Astrocyte (in vitro differentiated cells and primary cell): ENCODE results near the gene PRKD3.

Source experiments
- EZH2 ChIP-seq: IDR thresholded peaks from 2 replicates; pipeline ENCODE4 v1.6.1; 2012; ENCODE audit warnings: mild to moderate bottlenecking, low read length, inconsistent platforms; ENCODE audit not compliant: insufficient read depth
- TF ChIP-seq, protein P1 (sequence below): IDR thresholded peaks from 2 replicates; pipeline ENCODE4 v1.5.1; 2011; ENCODE audit warnings: low read depth, mild to moderate bottlenecking, inconsistent platforms, low read length, moderate library complexity; ENCODE audit not compliant: insufficient read depth

DNA sequence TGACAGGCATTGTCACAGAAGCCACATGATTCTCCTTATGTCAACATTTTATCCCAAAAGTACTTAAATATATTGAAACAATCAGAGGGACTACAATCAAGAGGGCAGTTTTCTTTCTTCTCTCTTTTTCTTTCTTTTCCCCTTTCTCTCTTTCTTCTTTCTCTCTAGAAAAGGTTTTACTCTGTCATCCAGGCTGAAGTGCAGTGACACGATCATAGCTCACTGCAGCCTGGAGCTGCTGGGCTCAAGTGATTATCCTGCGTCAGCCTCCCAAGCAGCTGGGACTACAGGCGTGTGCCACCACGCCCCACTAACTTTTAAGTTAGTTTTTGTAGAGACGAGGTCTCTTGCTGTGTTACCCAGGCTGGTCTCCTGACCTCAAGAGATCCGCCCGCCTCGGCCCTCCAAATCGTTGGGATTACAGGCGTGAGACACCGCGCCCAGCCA, 1.0 kb upstream of the PRKD3 start:
- TF ChIP-seq, protein P1, sequence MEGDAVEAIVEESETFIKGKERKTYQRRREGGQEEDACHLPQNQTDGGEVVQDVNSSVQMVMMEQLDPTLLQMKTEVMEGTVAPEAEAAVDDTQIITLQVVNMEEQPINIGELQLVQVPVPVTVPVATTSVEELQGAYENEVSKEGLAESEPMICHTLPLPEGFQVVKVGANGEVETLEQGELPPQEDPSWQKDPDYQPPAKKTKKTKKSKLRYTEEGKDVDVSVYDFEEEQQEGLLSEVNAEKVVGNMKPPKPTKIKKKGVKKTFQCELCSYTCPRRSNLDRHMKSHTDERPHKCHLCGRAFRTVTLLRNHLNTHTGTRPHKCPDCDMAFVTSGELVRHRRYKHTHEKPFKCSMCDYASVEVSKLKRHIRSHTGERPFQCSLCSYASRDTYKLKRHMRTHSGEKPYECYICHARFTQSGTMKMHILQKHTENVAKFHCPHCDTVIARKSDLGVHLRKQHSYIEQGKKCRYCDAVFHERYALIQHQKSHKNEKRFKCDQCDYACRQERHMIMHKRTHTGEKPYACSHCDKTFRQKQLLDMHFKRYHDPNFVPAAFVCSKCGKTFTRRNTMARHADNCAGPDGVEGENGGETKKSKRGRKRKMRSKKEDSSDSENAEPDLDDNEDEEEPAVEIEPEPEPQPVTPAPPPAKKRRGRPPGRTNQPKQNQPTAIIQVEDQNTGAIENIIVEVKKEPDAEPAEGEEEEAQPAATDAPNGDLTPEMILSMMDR = no peak
- TF ChIP-seq EZH2 = no peak
